Renal cortex interstitium (tissue), 15 donors: ENCODE data around the gene ROPN1. TPM values are rescaled to one million over a fixed set of nuclear protein-coding genes. Genes with fewer than 3 reads are reported as not detected.
"Not testable (repeated sequence)": the region's sequence is repeated elsewhere in the genome, so short reads cannot be mapped to it uniquely, and the experiment has no call there.

Experiments
- DNase-seq, 11 donors: peaks; one replicate each; pipeline ENCODE4 v3.0.0-alpha.2; 2013; ENCODE audit warnings: low read depth in 9 of 11, low spot score in 4 of 11; ENCODE audit errors: extremely low read depth in 1 of 11
- long read RNA-seq, 16 experiments: transcript quantifications; one replicate each; lab custom pipeline, GENCODE V29; 2026
- polyA plus RNA-seq, 3 donors: library from polyadenylated mRNA; unstranded; fragments of 120-200 nt; gene quantifications; one replicate each; pipeline ENCODE4 v1.2.1, GENCODE V29; 2013; ENCODE audit not compliant: insufficient read length in 3 of 3

Gene ROPN1
- under 1 TPM in 1 of 3 donors, not detected in 2; 0.09 TPM for polyA plus RNA-seq
- long read RNA-seq, donor 1, result 0 reads
- long read RNA-seq, donor 2, result 0 reads
- long read RNA-seq, donor 3, result 0 reads
- long read RNA-seq, donor 4, result 0 reads
- long read RNA-seq, donor 5, result 0 reads
- long read RNA-seq, donor 6, result 0 reads
- long read RNA-seq, donor 7, result 0 reads
- long read RNA-seq, donor 8, result 0 reads
- long read RNA-seq, donor 9, result 0 reads
- long read RNA-seq, donor 10, result 0 reads
- long read RNA-seq, donor 11, result 0 reads
- long read RNA-seq, donor 12, result 0 reads
- long read RNA-seq, donor 13, result 0 reads
- long read RNA-seq, donor 14, result 0 reads
- long read RNA-seq, donor 15, result 0 reads
- long read RNA-seq, donor 16, result 0 reads

DNA sequence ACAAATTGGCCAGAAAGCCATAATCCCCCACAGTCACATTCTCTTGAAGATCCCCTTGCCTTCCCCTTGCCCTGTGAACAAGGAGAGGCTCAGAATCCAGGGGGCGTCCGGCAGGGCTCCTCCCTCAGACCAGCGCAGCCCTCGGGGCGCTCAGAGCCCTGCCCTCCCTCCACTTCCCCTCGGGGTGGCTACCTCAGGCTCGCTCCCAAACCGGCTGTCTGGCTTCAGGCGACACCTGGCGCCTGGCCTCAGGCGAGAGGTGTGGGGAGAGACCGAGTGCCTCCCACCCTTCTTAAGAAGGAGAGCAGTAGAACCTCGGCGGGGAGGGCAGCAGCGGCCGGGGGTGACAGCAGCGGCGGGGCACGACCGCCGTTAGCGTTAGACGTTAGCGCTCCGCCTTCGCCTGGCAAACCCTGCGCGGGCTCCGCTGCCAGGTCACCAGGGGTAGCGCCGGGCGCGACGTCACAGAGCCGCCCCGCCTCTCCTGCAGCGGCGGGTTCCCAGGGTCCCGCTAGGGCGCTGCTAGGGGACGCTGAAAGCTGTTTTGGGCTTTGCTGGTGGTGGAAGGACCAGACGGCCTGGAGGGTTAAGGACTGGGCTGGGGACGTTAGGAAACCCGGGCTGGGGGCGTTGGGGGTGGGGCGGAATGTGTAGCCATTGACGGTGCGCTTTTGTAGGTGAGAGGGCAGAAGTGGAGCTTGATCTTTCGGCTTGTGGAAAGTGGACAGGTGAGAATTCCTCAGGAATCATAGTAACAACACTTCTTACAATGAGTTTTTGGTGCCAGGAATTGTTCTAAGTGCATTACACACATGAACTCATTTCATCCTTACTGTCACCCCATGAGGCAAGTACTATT, at the start of gene ROPN1:
Gene ROPN1 (minus strand): TSS at position 395 of the 859 bp plus-strand sequence. CDS start 11,643 bp downstream, outside the sequence.
- DNase-seq, result not testable (repeated sequence)

DNA sequence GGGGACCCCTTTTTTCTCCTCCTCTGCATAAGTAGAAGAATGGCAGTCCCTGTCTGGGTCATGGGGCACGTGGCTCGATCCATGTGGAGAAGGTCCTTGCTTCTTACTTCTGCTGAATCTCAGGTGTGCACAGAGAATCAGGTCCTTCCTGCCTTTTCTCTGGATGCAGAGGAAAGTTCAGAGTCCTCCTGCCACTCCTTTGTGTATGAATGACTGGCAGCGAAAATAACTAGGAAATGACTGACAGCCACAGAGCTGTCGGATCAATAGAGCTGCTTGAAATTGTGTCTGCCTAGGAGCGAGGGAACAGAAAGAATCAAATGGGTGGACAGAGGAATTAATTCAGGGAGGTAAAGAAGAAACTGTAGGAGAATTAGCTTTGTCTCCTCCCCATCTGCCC, 49.6 kb upstream of the ROPN1 start:
- DNase-seq, result no peak

DNA sequence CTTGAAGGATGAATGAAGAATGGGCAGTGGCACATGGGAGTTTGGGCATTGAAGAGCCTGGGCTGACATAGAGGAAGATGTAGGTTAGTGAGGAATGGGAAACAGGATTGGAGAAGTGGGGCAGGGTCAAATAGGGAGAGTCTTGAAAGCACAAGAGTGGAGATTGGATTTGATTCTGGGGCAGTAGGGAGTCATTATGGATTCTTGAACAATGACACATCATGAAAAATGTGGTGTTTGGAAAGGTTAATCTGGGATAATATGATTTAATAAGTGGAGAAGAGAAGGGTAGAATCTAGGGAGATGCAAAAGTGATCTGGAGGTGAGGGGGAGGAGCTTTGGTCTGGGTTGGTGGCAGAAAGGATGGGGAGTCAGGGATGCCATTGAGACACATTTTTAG, 45.4 kb upstream of the ROPN1 start:
- no peak for DNase-seq

DNA sequence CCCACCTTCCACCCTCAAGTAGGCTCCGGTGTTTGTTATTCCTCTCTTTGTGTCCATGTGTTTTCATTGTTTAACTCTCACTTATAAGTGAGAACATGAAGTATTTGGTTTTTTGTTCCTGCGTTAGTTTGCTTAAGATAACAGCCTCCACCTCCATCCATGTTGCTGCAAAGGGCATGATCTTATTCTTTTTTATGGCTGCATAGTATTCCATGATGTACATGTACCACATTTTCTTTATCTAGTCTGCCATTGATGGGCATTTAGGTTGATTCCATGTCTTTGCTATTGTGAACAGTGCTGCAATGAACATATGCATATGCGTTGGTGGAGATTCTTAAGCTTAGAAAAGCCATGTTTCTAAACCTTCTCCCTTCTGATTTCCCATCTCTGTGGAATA, 44.3 kb upstream of the ROPN1 start:
- not testable (repeated sequence) for DNase-seq

DNA sequence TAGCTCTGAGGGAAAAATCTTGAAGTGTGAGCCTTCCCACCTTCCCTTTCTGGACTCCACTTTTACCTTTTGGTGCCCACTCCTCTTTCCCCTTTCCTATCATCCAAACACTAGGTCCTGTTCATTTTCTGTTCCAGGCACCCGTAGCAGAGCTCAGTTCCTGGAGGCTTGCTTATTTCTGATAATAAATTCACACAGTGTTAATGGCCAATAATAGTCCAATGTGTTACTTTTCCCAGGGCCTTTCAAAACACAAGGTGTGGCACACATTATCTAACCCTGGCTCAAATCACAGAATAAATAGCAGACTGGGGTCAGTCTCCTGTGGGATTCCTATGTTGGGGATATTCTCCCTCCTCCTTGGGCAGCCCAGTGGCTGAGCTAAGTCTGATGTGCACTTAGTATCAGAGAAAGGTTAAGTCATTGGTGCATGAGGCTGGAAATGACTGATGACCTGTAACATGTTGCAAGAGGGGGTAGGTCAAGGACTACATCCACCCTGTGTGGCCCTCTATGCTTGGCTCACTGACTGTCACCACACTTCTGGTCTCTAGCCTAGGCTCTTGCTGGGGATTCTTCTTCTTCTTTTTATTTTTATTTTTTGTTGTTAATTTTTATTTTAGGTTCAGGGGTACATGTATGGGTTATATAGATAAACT, 43.7 kb upstream of the ROPN1 start:
- no peak for DNase-seq

DNA sequence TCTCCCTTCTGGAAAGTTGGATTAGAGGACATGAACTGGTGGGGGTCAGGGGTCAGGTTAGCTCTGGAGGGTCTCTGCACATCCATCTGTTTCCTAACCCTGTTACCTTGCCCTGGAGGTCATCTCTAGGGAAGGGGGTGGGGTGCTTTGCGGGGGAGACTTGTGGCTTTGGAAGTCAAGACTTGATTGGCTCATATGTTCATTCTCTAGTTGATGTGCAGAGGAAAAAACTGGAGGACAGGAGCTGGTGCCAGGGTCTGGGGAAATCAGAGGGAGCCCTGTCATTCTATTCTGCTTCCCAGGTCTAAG, 42.9 kb upstream of the ROPN1 start:
- DNase-seq, result no peak

DNA sequence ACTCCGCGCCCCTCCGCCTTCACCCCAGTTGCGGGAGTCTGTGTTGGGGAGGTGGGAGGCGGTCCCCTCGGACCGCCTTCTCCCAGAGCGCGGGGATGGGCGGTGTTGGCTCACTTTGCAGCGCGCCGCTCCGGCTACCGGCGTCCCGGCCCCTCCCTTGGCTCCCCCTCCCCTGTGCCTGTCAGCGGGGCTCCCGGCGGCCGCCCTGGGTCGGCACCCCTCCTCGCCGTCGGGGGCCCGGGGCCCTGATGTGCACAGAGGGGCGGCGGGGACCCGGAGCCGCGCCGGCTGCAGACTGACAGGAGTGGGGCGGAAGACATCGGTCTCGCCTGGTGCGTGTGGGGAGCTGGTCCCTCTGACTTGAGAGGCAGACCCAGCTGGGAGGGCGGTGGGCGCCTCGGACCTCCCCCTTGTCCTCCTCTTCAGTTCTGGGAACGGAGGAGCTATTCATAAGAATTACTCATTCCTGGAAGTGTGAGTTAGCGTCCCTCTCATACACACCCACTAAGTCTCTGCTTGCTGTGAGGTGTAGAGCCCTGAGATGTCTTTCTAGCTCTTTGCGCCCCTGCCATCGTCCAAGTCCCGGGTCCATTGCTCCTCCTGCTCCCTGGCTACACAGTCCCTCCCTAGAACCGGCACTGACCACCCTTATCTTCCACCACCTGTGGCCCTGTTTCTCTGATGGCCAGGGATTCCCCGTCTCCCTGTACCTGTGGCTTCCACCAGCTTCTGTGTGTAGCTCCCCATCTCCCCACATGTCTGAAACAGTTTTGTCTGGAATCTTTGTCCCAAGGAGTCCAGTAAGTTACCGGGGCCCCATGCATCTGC, 42.3 kb upstream of the ROPN1 start:
- peak in 6 of 11 donors; percentile 13 to 35 (median 18) for DNase-seq

DNA sequence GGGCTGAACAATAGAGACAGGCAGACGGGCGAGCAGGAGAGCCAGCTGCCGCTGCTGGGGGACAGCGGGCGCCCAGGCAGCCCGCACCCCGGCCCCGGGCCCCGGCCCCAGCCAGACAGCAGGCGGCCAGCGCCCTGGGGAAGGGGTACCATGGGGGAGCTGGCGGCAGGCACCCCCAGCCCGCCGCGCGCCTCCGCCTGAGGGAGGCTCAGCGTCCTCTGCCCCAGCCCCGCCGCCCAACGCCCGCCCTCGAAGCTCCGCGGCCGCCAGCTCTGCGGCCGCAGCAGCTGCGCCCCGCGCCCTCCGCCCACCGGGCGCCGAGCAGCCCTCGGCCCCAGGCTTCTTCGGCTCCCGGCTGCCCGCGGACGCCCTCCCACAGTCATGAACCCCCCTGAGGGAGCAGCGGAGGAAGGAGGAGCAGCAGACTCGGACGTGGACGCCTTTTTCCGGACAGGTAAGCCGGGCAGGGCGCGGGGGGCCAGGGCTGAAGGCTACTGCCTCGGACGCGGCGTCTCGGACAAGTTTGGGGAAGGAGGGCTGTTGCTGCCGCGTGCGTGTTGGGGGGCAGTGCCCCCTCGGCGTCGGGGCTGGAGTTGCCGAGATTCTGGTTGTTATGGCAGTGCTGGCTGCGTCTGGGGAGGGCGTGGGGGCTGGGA, 41.6 kb upstream of the ROPN1 start, which contains the start of gene KALRN:
Gene KALRN (plus strand): TSS at position 10 of the 656 bp plus-strand sequence.
- DNase-seq, result peak in 7 of 11 donors; percentile 13 to 40 (median 21)

DNA sequence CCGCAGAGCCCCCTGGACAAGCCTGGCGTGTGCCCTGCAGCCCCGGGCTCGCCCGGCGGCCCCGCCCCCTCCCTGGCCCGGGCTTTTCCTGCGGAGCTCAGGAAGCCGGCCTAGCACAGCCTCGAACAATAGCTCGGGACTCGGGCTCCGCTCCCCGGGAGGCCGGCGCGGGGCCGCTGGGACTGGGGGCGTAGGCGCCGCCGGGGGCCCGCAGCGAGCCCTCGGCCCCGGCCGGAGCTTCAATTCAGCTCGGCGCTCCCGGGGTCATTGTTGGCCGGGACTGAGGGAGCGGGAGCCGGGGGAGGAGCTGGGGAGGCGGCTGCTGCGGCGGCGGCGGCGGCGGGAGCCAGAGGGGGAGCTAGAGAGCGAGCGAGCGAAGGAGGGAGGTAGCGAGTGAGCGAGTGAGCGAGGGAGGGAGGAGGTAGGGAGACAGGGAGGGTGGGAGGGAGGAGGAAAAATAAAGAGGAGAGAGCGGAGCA, 41.0 kb upstream of the ROPN1 start:
- DNase-seq, result peak in 9 of 11 donors; percentile 70 to 90 (median 85)

DNA sequence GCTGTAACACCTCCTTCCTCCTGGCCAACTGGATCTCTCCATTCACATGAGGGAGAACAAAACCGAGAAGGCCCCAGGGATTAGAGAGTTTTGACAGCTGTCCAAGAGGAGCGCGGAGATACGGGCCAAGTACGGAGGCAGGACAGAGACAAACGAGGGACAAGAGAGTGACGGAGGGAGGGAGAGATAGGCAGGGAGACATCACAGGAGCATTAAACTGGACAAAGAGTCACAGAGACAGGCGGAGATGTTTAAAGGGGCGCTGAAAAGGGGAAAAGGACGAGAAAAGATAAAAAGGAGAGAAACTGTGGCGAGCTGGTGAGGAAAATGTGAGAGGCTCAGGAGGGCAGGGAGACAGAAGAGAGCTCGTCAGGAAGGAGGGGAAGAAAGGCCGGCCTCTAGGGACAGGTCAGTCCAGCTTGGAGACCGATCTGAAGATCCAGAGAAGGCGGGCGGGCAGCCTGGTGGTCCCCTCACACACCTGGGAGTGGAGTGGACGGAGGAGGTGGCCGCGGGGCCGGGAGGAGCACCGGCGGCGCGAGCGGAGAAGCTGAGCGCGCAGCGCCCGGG, 40.5 kb upstream of the ROPN1 start:
- peak in 6 of 11 donors; percentile 15 to 35 (median 25) for DNase-seq

DNA sequence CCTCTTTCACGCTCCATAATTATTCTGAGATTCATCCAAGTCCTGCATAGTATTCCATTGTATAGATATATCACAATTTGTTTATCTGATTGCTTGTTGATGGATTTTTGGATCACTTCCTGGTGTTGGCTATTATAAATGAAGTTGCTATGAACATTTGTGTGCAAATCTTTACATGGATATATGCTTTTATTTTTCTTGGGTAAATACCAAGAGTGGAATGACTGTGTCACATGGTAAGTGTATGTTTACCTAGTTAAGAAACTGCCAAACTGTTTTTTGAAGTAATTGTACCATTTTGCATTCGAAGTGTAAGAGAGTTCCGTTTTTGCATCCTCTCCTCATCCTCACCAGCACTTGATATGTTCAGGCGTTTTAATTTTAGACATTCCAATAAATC, 34.6 kb upstream of the ROPN1 start:
- DNase-seq, result no peak

DNA sequence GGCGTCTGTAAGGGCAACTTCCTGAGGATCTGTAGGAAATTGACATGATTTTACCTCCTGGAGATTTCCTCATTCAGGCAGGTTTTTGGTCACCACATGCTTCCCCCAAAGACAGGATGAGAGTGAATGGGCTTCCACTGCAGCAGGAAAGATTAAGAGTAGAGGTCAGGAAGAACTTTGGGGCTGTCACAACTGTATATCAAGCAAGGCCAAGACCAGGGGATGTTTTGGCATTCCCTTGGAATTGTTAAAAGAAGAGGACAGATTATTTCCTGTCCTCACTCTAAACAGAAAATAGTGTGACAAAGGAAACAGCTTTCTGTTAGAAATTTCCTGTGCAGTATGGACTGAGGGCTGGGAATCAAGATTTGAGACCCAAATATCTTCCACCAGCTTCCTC, 31.6 kb upstream of the ROPN1 start:
- DNase-seq, result not testable (repeated sequence)

DNA sequence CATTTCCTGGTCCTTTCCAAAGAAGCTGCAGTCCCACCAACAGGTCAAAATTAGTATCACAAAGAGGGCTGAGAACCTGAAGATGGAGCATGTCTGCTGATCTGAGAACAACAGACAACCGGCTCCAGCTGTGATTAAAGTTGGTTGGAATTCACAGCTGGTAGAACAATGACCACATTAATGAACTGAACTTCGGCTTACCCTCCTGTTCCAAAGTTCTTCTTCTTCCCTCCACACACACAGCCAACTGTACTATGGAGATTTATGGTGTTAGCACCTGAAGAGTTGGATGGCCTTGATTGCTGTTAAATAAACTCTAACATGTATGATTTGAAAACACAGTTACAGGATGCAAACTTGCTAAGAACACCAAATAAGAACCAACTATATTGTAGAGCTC, 27.4 kb upstream of the ROPN1 start:
- no peak for DNase-seq

DNA sequence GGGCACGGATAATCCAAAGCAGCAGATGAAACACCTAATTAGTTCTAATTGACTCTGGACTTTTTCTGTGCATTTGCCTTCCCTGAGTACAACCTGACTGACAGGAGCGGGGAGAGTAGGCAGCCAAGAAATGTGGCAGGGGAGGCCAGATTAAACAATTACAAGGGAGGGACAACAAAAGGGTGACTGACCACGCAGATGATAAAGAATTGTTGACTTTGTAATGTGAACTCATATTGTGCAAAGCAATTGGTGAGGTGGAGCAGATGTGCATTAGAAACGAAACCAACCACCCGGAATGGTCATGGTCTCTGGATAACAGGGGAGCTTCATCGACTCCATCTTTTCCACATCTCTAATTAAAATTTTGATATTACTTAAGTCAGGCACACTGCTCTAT, 25.6 kb upstream of the ROPN1 start:
- not testable (repeated sequence) for DNase-seq

DNA sequence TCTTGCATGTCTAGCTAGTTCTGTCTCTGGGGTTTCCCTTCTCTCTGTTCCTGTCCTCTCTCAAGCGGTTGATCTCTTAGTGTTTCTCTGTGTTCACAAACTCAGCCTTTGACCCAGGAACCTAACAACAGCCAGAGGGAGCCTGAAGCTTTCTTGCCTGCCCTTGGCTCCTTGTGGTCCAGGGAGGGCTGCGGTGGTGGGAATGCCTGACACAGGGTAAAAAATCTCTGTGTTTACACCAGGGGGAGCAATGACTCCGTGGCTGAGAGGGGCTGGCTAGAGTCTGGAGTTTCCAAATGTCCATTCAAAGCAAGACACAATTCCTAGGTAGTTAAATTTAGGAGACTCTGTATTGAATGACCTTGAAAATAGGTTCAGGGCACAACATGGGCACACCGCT, 24.6 kb upstream of the ROPN1 start:
- peak in 5 of 11 donors; percentile 12 to 29 (median 16) for DNase-seq

DNA sequence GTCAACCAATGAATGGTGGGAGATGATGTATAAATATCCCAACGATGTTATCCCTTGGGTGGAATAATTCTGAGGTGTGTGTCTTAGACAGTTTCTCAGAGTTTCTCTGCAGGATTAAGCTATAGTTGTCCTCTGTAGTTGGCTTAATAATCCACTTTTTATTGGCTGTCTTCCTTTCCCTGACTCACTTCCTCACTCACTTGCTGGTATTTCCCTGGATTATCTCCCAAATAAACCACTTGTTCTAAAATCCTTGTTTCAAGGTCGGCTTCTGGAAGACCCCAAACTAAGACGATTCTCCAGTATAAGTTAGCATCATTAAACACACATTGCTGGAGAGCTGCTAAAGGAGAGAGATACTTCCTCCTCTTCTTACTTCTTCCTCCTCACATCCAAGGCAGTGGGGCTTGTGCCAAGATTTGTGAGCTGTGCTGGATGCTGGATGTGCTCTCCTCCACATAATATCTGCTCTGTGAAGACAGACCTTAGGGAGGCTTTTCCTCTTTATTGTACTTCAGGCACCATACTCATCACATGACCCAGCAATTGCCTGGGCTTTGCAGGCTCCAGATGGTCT, 22.5 kb upstream of the ROPN1 start:
- no peak for DNase-seq

DNA sequence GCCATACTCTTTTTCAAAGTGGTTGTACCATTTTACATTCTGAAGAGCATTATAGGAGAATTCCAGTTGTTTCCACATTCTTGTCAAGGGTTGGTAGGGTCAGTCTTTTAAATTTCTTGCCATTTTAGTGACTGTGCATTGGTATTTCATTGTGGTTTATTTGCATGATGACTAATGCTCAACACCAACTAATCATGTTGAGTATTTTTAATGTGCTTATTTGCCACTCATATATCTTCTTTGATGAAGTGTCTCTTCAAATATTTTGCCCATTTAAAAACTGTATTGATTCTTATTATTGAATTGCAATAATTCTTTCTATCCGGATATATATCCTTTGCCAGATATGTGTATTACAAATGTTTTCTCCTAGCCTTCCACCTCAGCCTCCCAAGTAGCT, 16.4 kb upstream of the ROPN1 start:
- not testable (repeated sequence) for DNase-seq

DNA sequence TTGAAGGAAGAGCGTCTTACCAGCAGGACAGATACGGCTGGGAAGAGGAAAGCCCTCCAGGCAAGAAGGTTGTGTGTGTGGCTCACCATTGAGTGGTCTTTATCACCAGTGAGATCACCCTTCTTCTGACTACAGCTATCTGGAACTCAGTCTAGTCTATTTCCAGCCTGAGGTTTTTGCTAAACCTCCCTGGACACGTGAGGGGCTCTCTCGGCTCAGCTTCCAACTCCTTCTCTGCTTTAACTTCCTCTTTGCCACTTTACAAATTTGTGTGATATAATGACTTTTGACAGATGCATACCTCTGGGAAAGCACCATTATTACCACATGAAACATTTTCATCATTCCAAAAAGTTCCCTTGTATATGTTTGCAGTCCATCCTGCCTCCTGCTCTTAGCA, 15.3 kb upstream of the ROPN1 start:
- no peak for DNase-seq
